GM23338 (cell line): Measurements from ENCODE around the gene USP36. TPM values are rescaled to one million over a fixed set of nuclear protein-coding genes. Genes with fewer than 3 reads are reported as not detected.

ENCODE experiments used
- ATAC-seq: fragments of 200-7000 bp; cut with Tn5 transposase; 3 replicates; pipeline ENCODE4 v1.9.1; 2020
- DNase-seq: peaks from one replicate; pipeline ENCODE4 v3.0.0-alpha.2; 2015; ENCODE audit warnings: low spot score
- H2AFZ ChIP-seq: fragments of 200-600 bp; sonication (generic); 2 replicates; pipeline ENCODE4 v1.8.0; 2016; ENCODE audit warnings: antibody characterized with exemption, mild to moderate bottlenecking, moderate library complexity
- H3F3A ChIP-seq: fragments of 200-600 bp; sonication (generic); replicated peaks from 2 replicates; pipeline ENCODE4 v1.8.0; 2017; ENCODE audit warnings: antibody characterized with exemption, mixed run types, low read depth
- H3K27ac ChIP-seq: fragments of 200-600 bp; sonication (generic); 2 replicates; pipeline ENCODE4 v1.6.1; 2016; ENCODE audit warnings: low read depth
- H3K27me3 ChIP-seq: fragments of 200-600 bp; sonication (generic); 2 replicates; pipeline ENCODE4 v1.8.0; 2016; ENCODE audit warnings: mild to moderate bottlenecking, mixed run types, moderate library complexity; ENCODE audit not compliant: insufficient read depth
- H3K36me3 ChIP-seq: fragments of 200-600 bp; sonication (generic); 2 replicates; pipeline ENCODE4 v1.8.0; 2016; ENCODE audit warnings: mild to moderate bottlenecking; ENCODE audit not compliant: insufficient read depth
- H3K4me1 ChIP-seq: fragments of 200-600 bp; sonication (generic); 2 replicates; pipeline ENCODE4 v1.8.0; 2016; ENCODE audit warnings: mild to moderate bottlenecking, moderate library complexity; ENCODE audit not compliant: insufficient read depth
- H3K4me2 ChIP-seq: fragments of 200-600 bp; sonication (generic); 2 replicates; pipeline ENCODE4 v1.7.1; 2017; ENCODE audit warnings: mixed run types
- H3K4me3 ChIP-seq: fragments of 200-600 bp; sonication (generic); 2 replicates; pipeline ENCODE4 v1.6.1; 2016; ENCODE audit warnings: mixed run types
- H3K79me2 ChIP-seq: fragments of 200-600 bp; sonication (generic); replicated peaks from 2 replicates; pipeline ENCODE4 v1.8.0; 2017; ENCODE audit warnings: mild to moderate bottlenecking; ENCODE audit not compliant: insufficient read depth
- H3K9me2 ChIP-seq: fragments of 200-600 bp; sonication (generic); 2 replicates; pipeline ENCODE4 v1.8.0; 2017; ENCODE audit not compliant: insufficient read depth
- H4K20me1 ChIP-seq: fragments of 200-600 bp; sonication (generic); replicated peaks from 2 replicates; pipeline ENCODE4 v1.8.0; 2017; ENCODE audit warnings: mild to moderate bottlenecking; ENCODE audit not compliant: insufficient read depth
- H3K27ac Mint-ChIP-seq: 2 replicates; pipeline ENCODE4 v1.8.0; 2020; ENCODE audit warnings: inconsistent platforms, mild to moderate bottlenecking, moderate library complexity, mixed read lengths
- H3K27me3 Mint-ChIP-seq: 3 replicates; pipeline ENCODE4 v1.8.0; 2022; ENCODE audit warnings: low read depth, mild to moderate bottlenecking, moderate library complexity, mixed read lengths, inconsistent platforms; ENCODE audit not compliant: insufficient read depth, poor library complexity
- H3K36me3 Mint-ChIP-seq: 3 replicates; pipeline ENCODE4 v1.8.0; 2021; ENCODE audit warnings: low read depth, mild to moderate bottlenecking, inconsistent platforms, moderate library complexity, mixed read lengths
- H3K4me1 Mint-ChIP-seq: 3 replicates; pipeline ENCODE4 v1.8.0; 2020; ENCODE audit warnings: mild to moderate bottlenecking, inconsistent platforms, mixed read lengths
- H3K4me3 Mint-ChIP-seq: 3 replicates; pipeline ENCODE4 v1.8.0; 2021; ENCODE audit warnings: moderate library complexity, mild to moderate bottlenecking, inconsistent platforms, mixed read lengths
- H3K9me3 Mint-ChIP-seq: 3 replicates; pipeline ENCODE4 v1.8.0; 2020; ENCODE audit warnings: moderate library complexity, mild to moderate bottlenecking, inconsistent platforms, mixed read lengths
- CREB1 ChIP-seq: fragments of 250-450 bp; sonication (Bioruptor Pico); IDR thresholded peaks from 2 replicates; pipeline ENCODE4 v1.5.0; 2020; ENCODE audit warnings: low read depth, mild to moderate bottlenecking, moderate library complexity
- EZH2 ChIP-seq: fragments of 200-600 bp; sonication (generic); IDR thresholded peaks from one replicate; pipeline ENCODE4 v1.8.0; 2017; ENCODE audit warnings: antibody characterized with exemption, mild to moderate bottlenecking, low read depth; ENCODE audit not compliant: unreplicated experiment
- JUNB ChIP-seq: IDR thresholded peaks from one replicate; pipeline ENCODE4 v1.6.1; 2016; ENCODE audit warnings: antibody characterized with exemption; ENCODE audit not compliant: unreplicated experiment
- POLR2AphosphoS5 ChIP-seq: IDR thresholded peaks from 2 replicates; pipeline ENCODE4 v1.6.1; 2016; ENCODE audit warnings: antibody characterized with exemption, low read depth
- ZNF331 ChIP-seq: fragments of 250-450 bp; sonication (Bioruptor Pico); IDR thresholded peaks from 2 replicates; pipeline ENCODE4 v1.5.0; 2020; ENCODE audit warnings: low read depth, mild to moderate bottlenecking, moderate library complexity
- polyA plus RNA-seq: library from polyadenylated mRNA; unstranded; fragments of >200 nt; fragmentation: Nextera tagmentation; extraction: Ambion mirVana; gene quantifications from 2 replicates; pipeline ENCODE4 v1.2.1, GENCODE V29; 2016
- total RNA-seq: library from RNA; depleted of rRNA; stranded (reverse); fragments of >200 nt; shearing (Covaris generic); gene quantifications from 2 replicates; pipeline ENCODE4 v1.2.3, GENCODE V29; 2014
- TF ChIP-seq, protein P1 (sequence below): IDR thresholded peaks from one replicate; pipeline ENCODE4 v1.6.1; 2018; ENCODE audit warnings: antibody characterized with exemption; ENCODE audit not compliant: unreplicated experiment
- TF ChIP-seq, protein P2 (sequence below): fragments of 250-450 bp; sonication (Bioruptor Pico); IDR thresholded peaks from 2 replicates; pipeline ENCODE4 v1.5.0; 2020; ENCODE audit warnings: mild to moderate bottlenecking, moderate library complexity
- TF ChIP-seq, protein P3 (sequence below): IDR thresholded peaks from 2 replicates; pipeline ENCODE4 v1.6.1; 2016; ENCODE audit warnings: antibody characterized with exemption
- TF ChIP-seq, protein P4 (sequence below), 2 experiments: fragments of 200-600 bp in 1 of 2; sonication (generic) in 1 of 2; conservative IDR thresholded peaks; 2 replicates each; pipeline versions ENCODE4 v1.5.1 to v1.6.1; 2016 to 2017; ENCODE audit warnings: antibody characterized with exemption in 2 of 2, low read depth in 2 of 2, mild to moderate bottlenecking in 2 of 2, moderate library complexity in 1 of 2

The USP36 gene
- total and polyA plus RNA-seq, 2 experiments from 2014 or later: 36.2 to 55.5 TPM

DNA sequence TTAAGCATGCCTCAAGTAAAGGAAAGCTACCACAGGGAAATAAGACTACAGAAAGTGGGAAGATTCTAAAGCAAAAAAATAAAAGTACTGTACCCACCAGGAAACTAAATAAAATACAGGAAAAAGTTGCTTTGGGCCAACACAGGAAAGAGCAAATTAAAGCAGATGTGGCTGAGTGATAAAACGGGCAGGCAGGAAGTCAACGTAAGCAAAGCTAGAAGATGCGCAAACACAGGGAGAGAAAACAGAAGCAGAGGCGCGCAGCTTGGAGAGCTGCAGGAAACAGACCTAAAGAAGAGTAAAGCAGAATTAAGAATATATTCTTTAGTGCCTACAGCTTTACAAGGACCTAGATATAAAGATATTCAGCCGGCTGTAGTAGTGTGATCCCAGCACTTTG lies 21.7 kb downstream of the USP36 start (continued):
- TF ChIP-seq POLR2AphosphoS5 (no peak), EZH2 (no peak)
- TF ChIP-seq, protein P1, sequence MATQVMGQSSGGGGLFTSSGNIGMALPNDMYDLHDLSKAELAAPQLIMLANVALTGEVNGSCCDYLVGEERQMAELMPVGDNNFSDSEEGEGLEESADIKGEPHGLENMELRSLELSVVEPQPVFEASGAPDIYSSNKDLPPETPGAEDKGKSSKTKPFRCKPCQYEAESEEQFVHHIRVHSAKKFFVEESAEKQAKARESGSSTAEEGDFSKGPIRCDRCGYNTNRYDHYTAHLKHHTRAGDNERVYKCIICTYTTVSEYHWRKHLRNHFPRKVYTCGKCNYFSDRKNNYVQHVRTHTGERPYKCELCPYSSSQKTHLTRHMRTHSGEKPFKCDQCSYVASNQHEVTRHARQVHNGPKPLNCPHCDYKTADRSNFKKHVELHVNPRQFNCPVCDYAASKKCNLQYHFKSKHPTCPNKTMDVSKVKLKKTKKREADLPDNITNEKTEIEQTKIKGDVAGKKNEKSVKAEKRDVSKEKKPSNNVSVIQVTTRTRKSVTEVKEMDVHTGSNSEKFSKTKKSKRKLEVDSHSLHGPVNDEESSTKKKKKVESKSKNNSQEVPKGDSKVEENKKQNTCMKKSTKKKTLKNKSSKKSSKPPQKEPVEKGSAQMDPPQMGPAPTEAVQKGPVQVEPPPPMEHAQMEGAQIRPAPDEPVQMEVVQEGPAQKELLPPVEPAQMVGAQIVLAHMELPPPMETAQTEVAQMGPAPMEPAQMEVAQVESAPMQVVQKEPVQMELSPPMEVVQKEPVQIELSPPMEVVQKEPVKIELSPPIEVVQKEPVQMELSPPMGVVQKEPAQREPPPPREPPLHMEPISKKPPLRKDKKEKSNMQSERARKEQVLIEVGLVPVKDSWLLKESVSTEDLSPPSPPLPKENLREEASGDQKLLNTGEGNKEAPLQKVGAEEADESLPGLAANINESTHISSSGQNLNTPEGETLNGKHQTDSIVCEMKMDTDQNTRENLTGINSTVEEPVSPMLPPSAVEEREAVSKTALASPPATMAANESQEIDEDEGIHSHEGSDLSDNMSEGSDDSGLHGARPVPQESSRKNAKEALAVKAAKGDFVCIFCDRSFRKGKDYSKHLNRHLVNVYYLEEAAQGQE: no peak

DNA sequence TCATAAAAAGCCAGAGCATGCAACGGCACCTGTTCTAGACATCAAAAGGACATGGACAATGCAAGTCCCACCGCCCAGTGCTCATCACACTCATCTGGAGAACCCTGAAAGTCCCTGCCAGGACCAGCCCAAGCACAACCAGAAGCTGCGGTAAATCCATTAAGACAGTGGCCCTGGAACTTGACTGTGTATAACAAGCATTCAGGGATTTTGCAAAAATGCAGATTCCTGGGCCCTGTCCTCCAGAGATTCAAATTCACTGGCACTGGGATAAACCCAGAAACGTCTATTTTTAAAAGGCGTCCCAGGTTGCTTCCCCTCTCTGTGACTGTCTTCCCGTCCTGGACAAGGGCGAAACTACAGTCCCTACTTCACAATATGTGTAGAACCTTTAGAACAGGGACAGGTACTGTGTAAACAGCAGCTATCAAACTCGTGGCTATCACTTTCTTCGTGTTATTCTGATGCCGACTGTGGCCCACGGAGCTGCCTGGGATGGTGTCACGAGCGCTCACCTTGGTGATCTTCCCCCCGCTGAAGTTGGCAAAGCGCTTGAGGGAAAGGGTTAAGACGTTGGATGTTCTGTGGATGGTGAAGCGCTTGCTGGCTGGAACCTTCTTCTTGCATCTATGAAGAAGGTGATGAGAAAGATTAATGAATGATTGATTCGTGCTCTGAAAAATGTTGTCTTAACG lies 22.3 kb downstream of the USP36 start:
- Mint-ChIP-seq H3K9me3 (no peaks in the 10 kb centered on the region), H3K27ac (no peak overlapping the region), H3K4me1 (no peaks in the 10 kb centered on the region), H3K27me3 (peaks cover 3% of the 10 kb centered on the region), H3K36me3 (peaks cover 91% of the 10 kb centered on the region), H3K4me3 (no peak overlapping the region)
- Histone ChIP-seq H4K20me1 (peaks cover 8% of the 10 kb centered on the region), H3K27me3 (no peaks in the 10 kb centered on the region), H3K4me2 (no peak overlapping the region), H3K4me1 (no peaks in the 10 kb centered on the region), H3K9me2 (no peaks in the 10 kb centered on the region), H2AFZ (no peak overlapping the region), H3K4me3 (no peak overlapping the region), H3K79me2 (0 out of 2 replicates have a peak, but pooled peaks cover 3% of the 10 kb centered on the region), H3K27ac (no peak overlapping the region), H3K36me3 (peaks cover 63% of the 10 kb centered on the region), H3F3A (peaks cover 12% of the 10 kb centered on the region; the same call in 1 of the 2 replicates)
- ATAC-seq: no peak
- no peak for DNase-seq
- TF ChIP-seq CREB1 (CRISPR knock-in tag) (no peak), JUNB (no peak), ZNF331 (no peak), POLR2AphosphoS5 (no peak), EZH2 (no peak)
- TF ChIP-seq, protein P2, sequence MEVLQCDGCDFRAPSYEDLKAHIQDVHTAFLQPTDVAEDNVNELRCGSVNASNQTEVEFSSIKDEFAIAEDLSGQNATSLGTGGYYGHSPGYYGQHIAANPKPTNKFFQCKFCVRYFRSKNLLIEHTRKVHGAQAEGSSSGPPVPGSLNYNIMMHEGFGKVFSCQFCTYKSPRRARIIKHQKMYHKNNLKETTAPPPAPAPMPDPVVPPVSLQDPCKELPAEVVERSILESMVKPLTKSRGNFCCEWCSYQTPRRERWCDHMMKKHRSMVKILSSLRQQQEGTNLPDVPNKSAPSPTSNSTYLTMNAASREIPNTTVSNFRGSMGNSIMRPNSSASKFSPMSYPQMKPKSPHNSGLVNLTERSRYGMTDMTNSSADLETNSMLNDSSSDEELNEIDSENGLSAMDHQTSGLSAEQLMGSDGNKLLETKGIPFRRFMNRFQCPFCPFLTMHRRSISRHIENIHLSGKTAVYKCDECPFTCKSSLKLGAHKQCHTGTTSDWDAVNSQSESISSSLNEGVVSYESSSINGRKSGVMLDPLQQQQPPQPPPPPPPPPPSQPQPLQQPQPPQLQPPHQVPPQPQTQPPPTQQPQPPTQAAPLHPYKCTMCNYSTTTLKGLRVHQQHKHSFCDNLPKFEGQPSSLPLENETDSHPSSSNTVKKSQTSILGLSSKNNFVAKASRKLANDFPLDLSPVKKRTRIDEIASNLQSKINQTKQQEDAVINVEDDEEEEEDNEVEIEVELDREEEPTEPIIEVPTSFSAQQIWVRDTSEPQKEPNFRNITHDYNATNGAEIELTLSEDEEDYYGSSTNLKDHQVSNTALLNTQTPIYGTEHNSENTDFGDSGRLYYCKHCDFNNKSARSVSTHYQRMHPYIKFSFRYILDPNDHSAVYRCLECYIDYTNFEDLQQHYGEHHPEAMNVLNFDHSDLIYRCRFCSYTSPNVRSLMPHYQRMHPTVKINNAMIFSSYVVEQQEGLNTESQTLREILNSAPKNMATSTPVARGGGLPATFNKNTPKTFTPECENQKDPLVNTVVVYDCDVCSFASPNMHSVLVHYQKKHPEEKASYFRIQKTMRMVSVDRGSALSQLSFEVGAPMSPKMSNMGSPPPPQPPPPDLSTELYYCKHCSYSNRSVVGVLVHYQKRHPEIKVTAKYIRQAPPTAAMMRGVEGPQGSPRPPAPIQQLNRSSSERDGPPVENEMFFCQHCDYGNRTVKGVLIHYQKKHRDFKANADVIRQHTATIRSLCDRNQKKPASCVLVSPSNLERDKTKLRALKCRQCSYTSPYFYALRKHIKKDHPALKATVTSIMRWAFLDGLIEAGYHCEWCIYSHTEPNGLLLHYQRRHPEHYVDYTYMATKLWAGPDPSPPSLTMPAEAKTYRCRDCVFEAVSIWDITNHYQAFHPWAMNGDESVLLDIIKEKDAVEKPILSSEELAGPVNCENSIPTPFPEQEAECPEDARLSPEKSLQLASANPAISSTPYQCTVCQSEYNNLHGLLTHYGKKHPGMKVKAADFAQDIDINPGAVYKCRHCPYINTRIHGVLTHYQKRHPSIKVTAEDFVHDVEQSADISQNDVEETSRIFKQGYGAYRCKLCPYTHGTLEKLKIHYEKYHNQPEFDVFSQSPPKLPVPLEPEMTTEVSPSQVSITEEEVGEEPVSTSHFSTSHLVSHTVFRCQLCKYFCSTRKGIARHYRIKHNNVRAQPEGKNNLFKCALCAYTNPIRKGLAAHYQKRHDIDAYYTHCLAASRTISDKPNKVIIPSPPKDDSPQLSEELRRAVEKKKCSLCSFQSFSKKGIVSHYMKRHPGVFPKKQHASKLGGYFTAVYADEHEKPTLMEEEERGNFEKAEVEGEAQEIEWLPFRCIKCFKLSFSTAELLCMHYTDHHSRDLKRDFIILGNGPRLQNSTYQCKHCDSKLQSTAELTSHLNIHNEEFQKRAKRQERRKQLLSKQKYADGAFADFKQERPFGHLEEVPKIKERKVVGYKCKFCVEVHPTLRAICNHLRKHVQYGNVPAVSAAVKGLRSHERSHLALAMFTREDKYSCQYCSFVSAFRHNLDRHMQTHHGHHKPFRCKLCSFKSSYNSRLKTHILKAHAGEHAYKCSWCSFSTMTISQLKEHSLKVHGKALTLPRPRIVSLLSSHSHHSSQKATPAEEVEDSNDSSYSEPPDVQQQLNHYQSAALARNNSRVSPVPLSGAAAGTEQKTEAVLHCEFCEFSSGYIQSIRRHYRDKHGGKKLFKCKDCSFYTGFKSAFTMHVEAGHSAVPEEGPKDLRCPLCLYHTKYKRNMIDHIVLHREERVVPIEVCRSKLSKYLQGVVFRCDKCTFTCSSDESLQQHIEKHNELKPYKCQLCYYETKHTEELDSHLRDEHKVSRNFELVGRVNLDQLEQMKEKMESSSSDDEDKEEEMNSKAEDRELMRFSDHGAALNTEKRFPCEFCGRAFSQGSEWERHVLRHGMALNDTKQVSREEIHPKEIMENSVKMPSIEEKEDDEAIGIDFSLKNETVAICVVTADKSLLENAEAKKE: no peak
- TF ChIP-seq, protein P3, sequence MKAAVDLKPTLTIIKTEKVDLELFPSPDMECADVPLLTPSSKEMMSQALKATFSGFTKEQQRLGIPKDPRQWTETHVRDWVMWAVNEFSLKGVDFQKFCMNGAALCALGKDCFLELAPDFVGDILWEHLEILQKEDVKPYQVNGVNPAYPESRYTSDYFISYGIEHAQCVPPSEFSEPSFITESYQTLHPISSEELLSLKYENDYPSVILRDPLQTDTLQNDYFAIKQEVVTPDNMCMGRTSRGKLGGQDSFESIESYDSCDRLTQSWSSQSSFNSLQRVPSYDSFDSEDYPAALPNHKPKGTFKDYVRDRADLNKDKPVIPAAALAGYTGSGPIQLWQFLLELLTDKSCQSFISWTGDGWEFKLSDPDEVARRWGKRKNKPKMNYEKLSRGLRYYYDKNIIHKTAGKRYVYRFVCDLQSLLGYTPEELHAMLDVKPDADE: no peak
- TF ChIP-seq, protein P4, sequence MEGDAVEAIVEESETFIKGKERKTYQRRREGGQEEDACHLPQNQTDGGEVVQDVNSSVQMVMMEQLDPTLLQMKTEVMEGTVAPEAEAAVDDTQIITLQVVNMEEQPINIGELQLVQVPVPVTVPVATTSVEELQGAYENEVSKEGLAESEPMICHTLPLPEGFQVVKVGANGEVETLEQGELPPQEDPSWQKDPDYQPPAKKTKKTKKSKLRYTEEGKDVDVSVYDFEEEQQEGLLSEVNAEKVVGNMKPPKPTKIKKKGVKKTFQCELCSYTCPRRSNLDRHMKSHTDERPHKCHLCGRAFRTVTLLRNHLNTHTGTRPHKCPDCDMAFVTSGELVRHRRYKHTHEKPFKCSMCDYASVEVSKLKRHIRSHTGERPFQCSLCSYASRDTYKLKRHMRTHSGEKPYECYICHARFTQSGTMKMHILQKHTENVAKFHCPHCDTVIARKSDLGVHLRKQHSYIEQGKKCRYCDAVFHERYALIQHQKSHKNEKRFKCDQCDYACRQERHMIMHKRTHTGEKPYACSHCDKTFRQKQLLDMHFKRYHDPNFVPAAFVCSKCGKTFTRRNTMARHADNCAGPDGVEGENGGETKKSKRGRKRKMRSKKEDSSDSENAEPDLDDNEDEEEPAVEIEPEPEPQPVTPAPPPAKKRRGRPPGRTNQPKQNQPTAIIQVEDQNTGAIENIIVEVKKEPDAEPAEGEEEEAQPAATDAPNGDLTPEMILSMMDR (conservative IDR thresholded peaks at IDR 0.05; ENCODE audit: low read depth in 2 of 2): no peak
